Stimulated activated CD4-positive, alpha-beta T cell treated with anti-CD3 and anti-CD28 coated beads, Interleukin-12 subunit alpha, Interleukin-12 subunit beta, amount 100 ng/mL, for 48 hours (primary cell): ENCODE measurements around the gene FKRP.
A peak's percentile ranks its signal among the peaks of the same experiment; 100 is the strongest.

ENCODE experiments used
- DNase-seq, 3 donors: peaks; one replicate each; pipeline ENCODE4 v3.0.0-alpha.2; 2020; ENCODE audit warnings: low read depth in 2 of 3, low spot score in 1 of 3

The FKRP gene

DNA sequence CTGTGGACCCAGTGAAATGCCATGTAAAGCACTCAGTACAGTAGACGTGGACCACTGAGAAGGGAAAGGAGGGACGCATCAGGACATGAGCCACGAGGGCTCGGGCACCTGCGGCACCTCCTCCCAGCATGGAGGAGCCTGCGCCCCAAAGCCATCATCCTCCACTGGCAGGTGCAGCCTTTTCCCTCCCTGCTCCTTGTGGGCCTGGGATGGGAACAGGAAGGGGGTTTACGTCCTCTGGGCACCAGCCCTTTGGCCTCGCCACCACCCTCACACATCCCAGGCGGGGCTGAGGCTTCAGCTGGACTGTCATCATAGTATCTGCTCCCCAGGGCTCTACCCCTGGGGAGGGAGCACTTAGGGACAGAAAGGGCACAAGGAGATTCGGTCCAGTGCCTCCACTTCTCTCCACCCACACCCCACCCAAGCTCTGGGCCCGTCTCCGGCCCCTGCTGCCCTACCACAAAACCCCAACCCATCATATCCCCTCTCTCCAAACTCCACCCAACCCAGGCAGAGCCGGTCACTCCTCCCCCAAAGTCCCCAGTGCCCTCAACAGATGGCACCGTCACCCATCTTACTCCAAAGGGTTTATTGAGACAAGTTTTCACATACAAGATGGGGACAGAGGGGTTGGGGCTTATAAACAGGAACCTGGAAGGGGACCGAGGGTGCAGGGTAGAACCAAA is 26.8 kb upstream of the FKRP start:
- DNase-seq: no peak

DNA sequence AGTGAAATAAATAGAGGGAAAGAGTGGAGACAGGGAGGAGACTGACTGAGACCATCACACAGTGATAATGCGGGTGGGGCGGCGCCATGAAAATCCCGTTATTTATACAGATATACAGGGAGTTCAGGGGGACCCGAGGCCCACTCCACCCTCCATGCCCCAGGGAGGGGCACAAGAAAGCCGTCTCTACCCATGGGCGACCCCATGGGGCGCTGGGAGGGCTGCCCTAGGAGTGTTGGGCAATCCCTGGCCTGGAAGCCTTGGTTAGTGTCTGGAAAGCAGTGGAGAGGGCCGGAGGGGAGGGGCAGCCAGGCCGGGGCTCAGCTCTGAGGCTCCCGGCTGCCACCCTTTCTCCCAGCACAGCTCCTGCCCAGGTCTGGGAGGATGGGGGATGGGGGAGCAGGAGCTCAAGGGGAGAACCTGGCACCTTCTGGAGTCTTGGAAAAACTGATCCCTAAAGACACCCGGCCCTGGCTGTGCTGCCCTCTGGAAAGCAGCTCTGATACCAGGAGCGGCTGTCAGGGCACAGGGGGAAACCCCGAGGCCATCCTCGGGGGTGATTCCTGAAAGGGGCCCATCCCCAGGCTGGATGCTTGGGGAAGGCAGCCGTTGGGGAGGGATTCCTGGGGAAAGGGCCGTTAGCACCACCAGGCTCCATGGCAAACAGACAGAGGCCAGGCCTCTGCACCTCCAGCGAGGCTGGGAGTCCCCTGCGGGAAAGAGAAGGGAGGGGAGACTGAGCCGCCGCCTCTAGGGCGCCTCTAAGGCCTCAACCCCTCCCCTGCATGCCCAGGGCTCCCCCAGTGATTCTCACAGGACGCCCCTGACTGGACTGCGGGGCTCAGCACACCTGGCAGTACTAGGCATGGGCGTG is 26.0 kb upstream of the FKRP start:
- no peak for DNase-seq

DNA sequence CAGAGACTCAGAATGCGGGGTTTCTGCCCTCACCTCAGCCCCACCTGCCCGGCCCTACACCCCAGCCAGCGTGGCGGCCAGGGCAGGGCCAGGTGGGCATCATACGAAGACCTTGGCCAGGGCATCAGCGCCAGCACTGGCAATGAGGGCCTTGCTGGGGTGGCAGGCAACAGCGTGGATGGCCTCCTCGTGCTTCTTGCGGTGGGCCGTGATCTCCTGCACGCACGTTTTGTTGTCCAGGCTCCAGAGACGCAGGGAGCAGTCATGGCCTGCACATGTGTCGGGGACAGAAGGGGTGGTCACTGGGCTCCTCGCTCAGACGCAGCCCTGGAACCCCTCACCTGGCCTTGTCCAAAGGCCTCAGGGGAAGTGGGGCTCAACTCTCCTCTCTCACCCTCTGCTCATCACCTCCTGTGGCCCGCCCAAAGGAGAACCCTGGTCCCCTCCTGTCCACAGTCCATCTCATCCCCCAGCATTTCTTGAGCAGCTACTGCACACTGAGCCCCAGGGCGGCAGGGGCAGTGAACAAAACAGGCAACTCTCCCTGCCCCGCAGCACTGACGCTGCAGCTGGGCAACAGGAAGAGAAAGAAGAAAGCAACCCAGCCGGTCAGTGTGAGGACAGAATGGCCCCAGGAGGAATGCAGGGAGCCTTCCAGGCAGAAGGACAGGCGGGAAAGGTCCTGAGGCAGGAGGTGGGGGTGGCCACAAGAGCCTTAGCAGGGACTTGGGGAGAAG is 25.2 kb upstream of the FKRP start:
- DNase-seq: no peak

DNA sequence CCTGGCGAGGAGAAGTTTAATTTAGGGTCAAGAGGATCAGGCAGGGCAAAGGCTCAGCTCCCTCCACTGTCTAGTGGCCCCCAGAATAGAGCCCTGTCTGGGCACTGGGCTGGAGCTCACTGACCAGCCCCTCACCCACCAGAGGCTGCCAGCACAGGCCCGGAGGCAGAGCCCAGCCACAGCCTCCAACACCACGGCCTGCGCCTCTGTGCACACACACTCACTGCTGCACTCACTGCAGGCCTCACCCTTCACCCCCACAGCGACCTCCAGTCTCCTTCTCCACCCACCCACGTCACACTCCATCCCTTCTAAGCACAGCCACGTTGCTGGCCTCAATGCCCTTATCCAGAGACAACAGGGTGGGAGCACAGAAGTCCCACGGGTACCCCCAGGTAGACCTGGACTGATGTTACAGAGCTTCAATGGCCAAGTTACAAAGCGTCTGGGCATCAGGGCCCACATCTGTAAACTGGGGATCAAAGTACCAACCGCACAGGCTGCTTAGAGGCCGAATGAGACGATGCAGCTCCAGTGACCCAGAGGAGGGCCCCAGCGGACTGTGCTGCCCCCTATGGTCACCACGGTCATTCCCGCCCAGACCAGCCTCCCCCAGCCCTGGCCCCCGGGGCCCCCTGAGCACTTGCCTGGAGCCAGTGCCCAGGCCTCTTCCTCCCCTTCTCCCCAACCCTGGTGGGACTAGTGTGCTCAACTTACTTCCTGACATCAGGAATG is 24.4 kb upstream of the FKRP start:
- DNase-seq: no peak

DNA sequence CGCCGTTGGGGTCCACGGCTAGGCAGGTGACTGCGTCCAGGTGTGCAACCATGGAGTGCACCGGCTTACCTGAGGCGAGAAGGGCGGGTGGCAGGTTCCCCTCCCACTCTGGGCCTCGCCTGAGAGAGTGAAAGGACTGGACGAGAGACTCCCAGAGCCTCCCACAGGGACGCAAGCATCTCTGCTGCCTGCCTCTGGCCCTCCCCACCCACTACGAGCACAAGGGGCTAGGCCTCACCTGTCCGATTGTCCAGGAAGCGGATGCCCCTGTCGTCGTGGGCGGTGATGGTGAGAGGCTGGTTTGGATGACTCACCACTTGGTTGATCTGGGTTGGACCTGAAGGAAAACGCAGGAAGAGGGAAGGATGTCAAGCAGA is 23.9 kb upstream of the FKRP start:
- DNase-seq: no peak

DNA sequence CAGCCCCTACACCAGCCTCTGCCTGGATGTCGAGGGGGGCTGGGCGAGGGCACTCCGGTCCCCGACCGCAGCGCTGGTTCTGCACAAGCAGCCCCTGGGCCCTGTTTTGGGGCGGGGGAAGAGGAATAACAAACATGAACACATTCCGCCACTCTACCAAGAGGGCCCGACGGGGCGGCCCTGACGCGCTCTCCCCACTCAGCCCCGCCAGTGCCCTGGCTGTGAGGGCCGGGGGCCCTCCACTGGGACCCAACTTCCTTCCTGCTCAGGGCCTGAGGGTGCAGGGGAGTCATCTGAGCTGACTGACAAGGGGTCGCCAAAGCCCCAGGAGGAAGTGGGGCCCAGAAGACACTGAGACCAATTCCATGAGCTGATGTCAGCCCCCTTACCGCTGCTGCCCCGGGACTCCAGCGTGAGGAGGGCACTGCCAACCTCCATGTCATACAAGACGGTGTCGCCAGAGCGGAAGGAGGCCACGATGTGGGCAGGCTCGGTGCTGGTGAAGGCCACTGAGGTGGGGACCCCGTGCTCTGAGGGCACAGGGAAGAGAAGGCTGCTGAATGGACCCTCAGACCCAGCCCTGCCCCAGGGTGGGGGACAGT is 23.3 kb upstream of the FKRP start:
- DNase-seq: no peak

DNA sequence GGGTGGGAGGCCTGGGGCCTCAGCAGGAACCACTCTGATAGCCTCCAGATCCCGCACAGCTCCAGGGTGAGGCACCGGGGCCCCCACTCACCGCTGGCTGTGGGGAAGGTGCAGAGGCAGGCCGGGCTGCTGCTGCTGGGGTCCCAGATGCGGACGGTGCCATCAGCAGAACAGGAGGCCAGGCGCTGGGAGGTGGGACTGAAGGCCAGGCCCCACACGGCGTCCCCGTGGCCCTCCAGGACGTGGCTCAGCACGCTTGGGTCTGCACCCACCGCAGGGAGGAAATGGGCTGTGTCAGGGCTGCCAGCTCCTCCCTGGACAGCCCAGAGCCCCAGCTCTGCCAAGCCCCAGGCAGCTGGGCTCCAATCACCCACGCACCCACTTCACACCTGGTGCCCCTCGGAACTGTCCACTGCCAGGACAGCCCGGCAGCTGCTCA is 22.8 kb upstream of the FKRP start:
- no peak for DNase-seq

DNA sequence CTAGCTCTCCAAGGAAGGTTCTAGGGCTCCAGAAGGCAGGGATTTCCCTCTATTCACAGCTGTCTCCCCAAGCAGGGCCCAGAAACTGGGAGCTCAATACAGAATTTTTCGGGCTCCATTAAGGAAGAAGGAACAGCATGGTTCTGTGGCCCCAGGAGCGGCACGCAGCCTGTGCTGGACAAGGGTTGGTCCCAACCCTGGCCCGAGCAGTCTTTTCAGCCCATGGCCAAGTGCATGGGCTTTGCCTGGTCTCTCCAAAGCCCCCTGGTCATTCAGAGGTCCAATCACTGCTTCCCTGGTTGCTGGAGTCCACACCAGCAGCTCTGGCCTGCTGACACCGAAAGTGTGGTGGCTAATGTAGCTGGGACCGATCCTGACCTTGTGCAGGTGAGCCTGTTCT is 22.4 kb upstream of the FKRP start:
- DNase-seq: no peak

DNA sequence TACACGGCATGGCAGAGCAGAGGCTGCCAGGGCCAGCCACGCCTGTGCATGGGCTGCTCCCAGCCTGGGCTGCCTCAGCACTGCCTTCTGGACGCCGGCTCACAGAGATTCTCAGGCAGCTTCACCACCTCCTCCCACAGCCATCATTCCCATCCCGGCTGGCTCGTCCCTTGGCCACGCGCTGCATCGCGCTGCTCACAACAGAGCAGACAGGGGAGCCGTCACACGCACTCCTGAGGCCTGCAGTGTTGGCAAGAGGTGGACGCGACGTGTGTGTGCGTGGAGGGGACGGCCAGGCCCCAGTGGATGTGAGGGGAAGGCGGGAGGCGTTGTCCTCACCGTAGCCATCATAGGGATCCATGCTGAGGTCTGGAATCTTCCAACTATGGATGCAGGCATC is 21.4 kb upstream of the FKRP start:
- DNase-seq: no peak

DNA sequence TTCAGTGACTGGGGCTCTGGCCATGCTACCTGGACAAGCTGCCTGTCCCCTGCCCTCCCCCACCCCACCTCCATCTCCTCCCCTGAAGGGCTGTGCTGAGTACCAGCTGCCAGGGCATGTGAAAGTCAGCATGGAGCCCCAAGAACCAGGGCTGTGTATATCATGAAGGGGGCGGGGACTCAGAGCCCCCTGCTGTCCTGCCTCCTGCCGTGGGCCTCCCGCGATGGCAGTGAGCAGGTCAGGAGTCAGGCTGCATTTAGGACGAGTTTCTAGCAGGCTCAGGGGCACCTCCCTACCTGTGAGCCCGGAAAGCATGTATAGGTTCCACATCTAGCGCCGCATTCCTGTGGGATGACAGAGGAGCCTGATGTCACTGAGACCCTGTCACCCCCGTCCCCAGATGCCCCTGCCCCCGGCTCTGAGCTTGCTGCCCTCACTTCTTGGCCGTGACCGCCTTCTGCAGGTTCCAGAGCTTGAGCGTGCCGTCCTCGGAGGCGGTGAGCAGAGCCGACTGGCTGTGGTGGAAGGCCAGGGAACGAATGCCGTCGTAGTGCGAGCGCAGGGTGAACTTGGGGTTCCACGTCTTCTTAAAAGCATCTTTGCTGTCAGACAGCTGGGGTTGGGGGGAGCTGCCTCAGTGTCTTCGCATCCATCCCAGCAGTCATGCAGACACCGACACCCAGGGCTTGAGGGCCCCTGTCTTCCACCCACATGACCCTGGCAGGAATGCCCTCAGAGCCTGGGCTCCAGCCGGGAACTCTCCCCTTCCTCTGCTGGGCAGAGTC is 20.6 kb upstream of the FKRP start:
- no peak for DNase-seq

DNA sequence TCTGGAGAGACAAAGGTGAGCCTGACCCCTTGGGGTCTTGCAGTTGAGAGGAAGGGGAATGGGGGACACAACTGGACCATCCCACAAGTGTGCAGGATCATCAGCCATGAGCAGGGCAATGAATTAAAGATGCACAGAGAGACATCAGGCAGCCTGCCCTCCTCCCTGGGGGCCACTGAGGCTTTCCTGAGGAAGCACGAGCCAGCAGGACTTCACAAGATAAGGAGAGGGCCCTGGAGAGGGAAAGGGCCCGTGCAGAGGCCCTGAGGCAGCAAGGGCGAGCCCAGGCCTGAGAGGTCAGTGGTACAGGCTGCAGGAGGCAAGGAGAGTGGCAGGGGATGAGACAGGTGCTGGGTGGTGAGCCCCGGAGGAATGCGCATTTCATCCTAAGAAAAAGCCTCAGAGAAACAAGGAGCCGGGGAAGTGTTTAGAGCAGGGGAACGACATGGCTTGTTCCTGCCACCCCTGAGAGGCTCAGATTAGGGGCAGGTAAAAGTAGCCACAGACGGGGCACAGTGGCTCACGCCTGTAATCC is 19.9 kb upstream of the FKRP start:
- no peak for DNase-seq

DNA sequence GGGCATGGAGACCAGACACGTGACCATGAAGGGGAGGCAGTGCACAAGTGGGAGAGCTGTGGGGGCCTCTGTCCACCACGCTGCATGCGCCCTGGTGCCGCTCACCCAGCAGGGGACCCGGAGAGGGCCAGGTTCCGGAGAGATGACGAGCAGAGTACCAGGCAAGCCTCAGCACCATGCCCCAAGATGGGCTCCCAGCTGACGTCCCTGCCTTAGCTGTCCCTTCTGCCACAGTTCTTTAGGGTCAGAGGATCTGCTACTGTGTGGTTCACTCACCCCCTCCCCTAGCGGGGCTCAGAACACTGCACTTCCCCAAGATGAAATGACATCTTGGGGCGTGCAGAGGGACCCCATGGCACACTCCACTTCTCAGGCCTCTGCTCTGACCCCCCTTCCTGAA is 19.3 kb upstream of the FKRP start:
- DNase-seq: no peak

DNA sequence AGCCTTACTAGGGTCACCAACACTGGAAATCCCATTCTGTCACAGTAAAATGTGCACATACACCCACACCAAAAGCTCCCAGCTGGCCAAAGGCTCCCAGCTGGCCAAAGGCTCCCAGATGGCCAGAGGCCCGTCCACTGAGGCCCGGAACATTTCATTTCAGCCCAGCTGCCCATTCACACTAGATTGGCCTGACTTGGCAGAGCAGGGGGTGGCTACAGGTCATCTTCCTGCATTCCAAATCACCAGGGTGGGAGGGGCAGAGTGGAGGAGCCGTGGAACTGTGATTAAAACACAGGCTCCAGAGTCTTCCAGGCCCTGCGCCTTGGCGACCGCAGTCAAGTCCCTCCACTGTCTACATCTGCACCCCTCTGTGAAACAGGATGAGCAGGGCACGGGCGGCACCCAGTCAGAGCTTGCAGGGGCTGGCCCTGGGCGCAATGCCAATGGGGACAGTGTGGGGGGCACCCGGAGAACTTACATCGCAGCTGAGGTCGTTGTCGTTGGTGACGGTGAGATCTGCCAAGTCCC is 18.8 kb upstream of the FKRP start:
- no peak for DNase-seq

DNA sequence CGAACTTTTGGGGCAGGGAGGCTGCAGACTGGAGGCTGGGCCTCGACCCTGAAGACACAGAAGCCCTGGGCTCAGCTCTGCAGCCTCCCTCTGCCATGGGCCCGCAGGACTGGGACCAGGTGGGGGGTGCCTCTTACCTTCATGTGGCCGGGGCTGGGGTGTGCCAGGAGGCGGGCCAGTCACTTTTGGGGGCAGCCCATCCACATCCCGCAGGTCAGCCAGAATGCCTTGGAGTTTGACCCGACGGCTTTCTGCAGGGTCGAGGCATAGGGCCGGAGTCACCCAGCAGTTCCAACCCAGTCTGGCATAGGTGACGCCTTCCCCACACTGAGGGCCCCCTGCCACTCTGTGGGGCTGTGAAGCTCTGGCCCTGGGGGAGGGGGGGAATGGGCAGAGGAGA is 18.1 kb upstream of the FKRP start:
- DNase-seq: no peak

DNA sequence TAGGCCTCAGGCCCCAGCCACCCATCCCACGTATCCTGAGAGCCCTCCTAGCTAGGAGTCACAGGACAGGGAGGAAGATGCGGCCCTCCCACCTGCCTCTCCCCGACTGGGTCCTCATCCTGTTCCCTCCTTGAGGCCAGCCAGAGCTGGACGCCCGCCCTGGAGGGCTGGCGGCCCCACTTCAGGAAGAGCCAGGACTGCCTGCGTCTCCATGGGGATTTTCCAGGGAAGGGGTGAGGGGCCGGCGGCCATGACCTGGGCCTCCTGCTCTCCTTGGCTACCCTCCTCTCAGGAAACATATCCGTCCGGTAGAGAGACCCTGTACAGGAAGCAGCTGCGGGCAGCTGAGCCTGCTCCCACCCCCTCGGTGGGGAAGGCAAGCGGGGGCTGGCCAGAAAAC is 17.6 kb upstream of the FKRP start:
- no peak for DNase-seq

DNA sequence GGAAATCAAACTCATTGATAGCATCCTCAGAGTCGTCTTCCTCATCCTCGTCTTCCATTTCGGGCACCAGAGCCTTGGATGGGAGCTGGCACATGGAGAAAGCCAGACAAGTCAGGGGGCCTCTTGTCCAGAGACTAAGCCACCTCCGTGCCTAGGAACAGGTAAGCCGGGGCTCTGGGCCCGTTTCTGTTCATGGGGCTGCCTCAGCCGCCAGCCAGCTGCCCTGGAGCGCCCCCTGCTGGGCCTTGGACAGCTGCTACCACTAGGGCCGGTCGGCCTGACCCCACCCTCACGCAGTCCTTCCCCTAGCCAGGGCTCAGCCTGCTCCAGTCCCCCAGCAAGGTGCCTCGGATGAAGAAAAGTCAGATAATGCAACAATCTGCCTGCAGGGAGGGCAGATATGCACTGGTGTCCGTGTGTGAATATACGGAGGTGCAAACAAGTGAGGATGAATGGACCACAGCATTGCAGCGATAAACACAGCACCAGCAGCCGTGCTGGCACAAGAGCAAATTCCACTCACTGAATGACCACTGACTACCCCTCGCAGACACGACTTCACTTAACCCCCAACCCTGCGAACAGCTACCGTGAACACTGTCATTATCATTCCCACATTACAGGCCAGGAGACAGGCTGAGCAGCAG is 17.0 kb upstream of the FKRP start:
- DNase-seq: peak; percentile 59 to 74 (median 70)

DNA sequence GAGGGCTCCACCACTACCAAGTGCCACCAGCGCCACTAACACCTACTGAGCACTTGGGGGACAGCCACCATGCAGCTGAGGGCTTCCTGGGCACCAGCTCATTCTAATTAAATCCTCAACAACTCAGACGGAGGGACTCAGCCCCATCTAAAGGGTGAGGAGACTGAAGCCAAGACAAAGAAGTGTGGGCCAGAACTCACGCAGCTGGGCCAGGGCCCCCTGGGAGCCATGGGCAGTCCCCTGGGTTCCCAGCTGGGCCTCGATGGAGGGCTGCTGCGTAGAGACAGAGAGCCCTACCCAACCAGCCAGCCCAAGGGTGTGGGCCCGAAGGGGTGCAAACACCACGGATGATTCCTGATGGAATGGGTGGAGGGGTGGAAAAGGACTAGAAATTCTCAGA is 16.2 kb upstream of the FKRP start:
- no peak for DNase-seq

DNA sequence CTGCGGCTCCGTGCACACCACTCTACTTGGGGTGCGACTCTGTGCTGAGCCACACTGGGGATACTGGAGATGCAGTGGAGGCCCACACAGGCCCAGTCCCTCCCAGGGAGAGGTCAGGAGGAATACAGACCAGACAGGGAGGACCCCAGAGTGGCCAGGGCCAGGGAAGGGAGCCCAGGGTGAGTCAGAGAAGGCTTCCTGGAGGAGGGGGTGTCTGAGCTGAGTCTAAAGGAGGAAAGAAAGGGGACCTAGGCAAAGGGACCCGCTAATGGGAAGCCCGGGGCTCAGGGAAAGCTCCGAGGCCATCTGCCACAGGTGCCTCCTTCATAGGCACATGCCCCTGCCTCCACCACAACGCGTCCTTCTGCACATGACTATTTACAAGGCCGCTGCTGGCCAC is 15.7 kb upstream of the FKRP start:
- DNase-seq: no peak

DNA sequence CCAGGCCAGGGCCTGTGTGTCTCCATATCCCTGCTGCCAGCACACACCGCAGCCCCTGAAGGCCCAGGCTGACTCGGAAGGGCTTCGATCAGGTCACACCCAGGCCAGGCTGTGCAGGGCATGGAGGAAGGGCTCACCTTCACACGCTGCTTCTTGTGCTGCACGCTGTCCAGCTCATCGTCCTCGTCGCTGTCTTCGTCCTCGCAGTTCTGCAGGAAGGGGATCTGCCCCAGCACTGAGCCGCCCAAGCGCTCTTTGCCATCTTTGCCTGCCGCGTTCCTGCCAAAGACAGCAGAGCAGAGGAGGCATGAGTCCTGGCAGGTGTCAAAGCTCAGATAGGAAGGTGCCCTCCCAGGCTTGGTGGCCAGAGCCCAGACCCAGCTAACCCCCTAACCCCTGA is 15.3 kb upstream of the FKRP start:
- DNase-seq: no peak
